ENCODE measurements around the gene PDE4D. TPM values are rescaled to one million over a fixed set of nuclear protein-coding genes. Genes with fewer than 3 reads are reported as not detected.

Gene PDE4D
- total and polyA plus RNA-seq, 10 of the 15 experiments (the other 5 are each of a cell fraction or from before 2014, with no cell fraction given), result 0.87 to 4.1 (median 2.2) TPM

DNA sequence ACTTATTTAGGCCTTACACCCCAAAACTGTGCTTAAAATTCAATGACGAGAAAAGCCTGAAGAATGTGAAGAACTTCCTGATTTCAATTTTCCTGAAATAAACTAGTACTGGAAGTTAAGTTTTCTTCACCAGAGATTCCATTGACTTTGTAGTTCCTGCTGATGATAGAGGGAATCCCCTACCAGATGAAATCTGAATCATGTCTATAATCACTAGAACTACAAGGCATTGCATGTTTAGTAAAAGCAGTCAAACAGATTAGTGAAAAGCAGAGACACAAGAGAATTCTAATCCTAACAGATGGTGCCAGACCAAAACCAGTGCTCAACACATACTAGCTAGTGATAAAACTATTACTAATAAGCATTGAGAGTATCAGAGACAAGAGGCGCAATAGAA, 130.0 kb downstream of the PDE4D start:
- no peak for FAIRE-seq
- no peak overlapping the region for H3K9ac ChIP-seq (ENCODE audit: control insufficient read depth, insufficient read depth, low read length)
- ChIA-PET RAD21 (ENCODE audit: unreplicated experiment) (interaction anchor here (1.0 kb wide), 1 partner anchor 7 kb away, joined by 3 read pairs; no protein-coding TSS in a partner anchor), POLR2A (no interaction called here), SMC1A (ENCODE audit: uncharacterized antibody, unreplicated experiment) (interaction anchor here (1.1 to 1.2 kb wide), 2 partner anchors 26 to 33 kb away, joined by 3 read pairs; no protein-coding TSS in a partner anchor), CTCF (interaction anchor here (1.3 kb wide), 1 partner anchor 36 kb away, joined by 3 read pairs; no protein-coding TSS in a partner anchor)
- no peak overlapping the region for H2AFZ ChIP-seq (ENCODE audit: control insufficient read depth, low read depth, low read length)
- H3K27me3 ChIP-seq (replicated peaks in 1 of 2; ENCODE audit: control insufficient read depth in 2 of 2, insufficient read depth in 2 of 2, low read length in 1 of 2), result peaks cover 2 to 10% of the 10 kb centered on the region in 2 experiments; a peak in 3 of 4 replicates
- no peaks in the 10 kb centered on the region for H3K36me3 ChIP-seq (ENCODE audit: control insufficient read depth in 2 of 2, insufficient read depth in 2 of 2, low read length in 1 of 2)
- no peak for TF ChIP-seq MXI1 (IDR thresholded peaks at IDR 0.05; ENCODE audit: low read depth, low read length)
- TF ChIP-seq RFX5 (IDR thresholded peaks at IDR 0.05; ENCODE audit: low read depth, low read length), result no peak
- TF ChIP-seq, protein P1, sequence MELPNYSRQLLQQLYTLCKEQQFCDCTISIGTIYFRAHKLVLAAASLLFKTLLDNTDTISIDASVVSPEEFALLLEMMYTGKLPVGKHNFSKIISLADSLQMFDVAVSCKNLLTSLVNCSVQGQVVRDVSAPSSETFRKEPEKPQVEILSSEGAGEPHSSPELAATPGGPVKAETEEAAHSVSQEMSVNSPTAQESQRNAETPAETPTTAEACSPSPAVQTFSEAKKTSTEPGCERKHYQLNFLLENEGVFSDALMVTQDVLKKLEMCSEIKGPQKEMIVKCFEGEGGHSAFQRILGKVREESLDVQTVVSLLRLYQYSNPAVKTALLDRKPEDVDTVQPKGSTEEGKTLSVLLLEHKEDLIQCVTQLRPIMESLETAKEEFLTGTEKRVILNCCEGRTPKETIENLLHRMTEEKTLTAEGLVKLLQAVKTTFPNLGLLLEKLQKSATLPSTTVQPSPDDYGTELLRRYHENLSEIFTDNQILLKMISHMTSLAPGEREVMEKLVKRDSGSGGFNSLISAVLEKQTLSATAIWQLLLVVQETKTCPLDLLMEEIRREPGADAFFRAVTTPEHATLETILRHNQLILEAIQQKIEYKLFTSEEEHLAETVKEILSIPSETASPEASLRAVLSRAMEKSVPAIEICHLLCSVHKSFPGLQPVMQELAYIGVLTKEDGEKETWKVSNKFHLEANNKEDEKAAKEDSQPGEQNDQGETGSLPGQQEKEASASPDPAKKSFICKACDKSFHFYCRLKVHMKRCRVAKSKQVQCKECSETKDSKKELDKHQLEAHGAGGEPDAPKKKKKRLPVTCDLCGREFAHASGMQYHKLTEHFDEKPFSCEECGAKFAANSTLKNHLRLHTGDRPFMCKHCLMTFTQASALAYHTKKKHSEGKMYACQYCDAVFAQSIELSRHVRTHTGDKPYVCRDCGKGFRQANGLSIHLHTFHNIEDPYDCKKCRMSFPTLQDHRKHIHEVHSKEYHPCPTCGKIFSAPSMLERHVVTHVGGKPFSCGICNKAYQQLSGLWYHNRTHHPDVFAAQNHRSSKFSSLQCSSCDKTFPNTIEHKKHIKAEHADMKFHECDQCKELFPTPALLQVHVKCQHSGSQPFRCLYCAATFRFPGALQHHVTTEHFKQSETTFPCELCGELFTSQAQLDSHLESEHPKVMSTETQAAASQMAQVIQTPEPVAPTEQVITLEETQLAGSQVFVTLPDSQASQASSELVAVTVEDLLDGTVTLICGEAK (IDR thresholded peaks at IDR 0.05; ENCODE audit: borderline replicate concordance), result no peak
- TF ChIP-seq WRNIP1 (IDR thresholded peaks at IDR 0.05; ENCODE audit: borderline replicate concordance, low read depth, low read length), result no peak
- TF ChIP-seq PML (IDR thresholded peaks at IDR 0.05; ENCODE audit: low read length), result no peak
- no peak for TF ChIP-seq KDM1A (IDR thresholded peaks at IDR 0.05; ENCODE audit: borderline replicate concordance)
- no peak for TF ChIP-seq BACH1 (IDR thresholded peaks at IDR 0.05; ENCODE audit: borderline replicate concordance)
- no peak for TF ChIP-seq MTA3 (IDR thresholded peaks at IDR 0.05; ENCODE audit: borderline replicate concordance, low read length)
- TF ChIP-seq, protein P2, sequence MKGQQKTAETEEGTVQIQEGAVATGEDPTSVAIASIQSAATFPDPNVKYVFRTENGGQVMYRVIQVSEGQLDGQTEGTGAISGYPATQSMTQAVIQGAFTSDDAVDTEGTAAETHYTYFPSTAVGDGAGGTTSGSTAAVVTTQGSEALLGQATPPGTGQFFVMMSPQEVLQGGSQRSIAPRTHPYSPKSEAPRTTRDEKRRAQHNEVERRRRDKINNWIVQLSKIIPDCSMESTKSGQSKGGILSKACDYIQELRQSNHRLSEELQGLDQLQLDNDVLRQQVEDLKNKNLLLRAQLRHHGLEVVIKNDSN (IDR thresholded peaks at IDR 0.05; ENCODE audit: borderline replicate concordance, extremely low read length, insufficient read depth, low read depth, low read length), result no peak
- no peak for TF ChIP-seq EED (IDR thresholded peaks at IDR 0.05; ENCODE audit: low read depth)
- TF ChIP-seq ZNF274 (IDR thresholded peaks at IDR 0.05; ENCODE audit: insufficient read depth, insufficient read length), result no peak
- TF ChIP-seq SIX5 (IDR thresholded peaks at IDR 0.05; ENCODE audit: low read depth, low read length, severe bottlenecking), result no peak
- no peak for TF ChIP-seq SREBF2 (IDR thresholded peaks at IDR 0.05; ENCODE audit: low read length)
- no peak for TF ChIP-seq SREBF1 (IDR thresholded peaks at IDR 0.05; ENCODE audit: low read length)
- no peak for TF ChIP-seq NFIC (IDR thresholded peaks at IDR 0.05; ENCODE audit: low read depth, low read length)
- no peak for TF ChIP-seq SUZ12 (IDR thresholded peaks at IDR 0.05; ENCODE audit: unreplicated experiment)
- no peak for TF ChIP-seq CREM (IDR thresholded peaks at IDR 0.05; ENCODE audit: low read depth)
- TF ChIP-seq SMARCA5 (IDR thresholded peaks at IDR 0.05), result no peak
- no peaks in the 10 kb centered on the region for H3K79me2 ChIP-seq (ENCODE audit: control insufficient read depth, insufficient read depth, low read length)
- H3K9me3 ChIP-seq (replicated peaks; ENCODE audit: control insufficient read depth, insufficient read depth, low read length), result no peaks in the 10 kb centered on the region
- no peak overlapping the region for H3K4me2 ChIP-seq (ENCODE audit: control insufficient read depth, insufficient read depth)
- H3K27ac ChIP-seq (ENCODE audit: control insufficient read depth, insufficient read depth), result no peak overlapping the region
- in situ Hi-C loops (cut with MboI) (no loop called here), intact Hi-C loops (cut with micrococcal nuclease; ENCODE audit: unreplicated experiment) (no loop called here)
- no peaks in the 10 kb centered on the region for H3K4me1 ChIP-seq (ENCODE audit: control insufficient read depth, insufficient read depth, low read length)
- no peak for DNase-seq (ENCODE audit: low read depth, low spot score)
- no peaks in the 10 kb centered on the region for H4K20me1 ChIP-seq (ENCODE audit: control insufficient read depth, insufficient read depth)
- no peak overlapping the region for H3K4me3 ChIP-seq
- no peak for ATAC-seq
- no TSS peak for BruUV-seq (replicated peaks)
- WGBS (ENCODE audit: insufficient coverage, insufficient replicate concordance, low lambda C conversion rate, missing lambda C conversion rate), result 46% methylated on average over 2 of the region's 2 CpGs

Measured in GM12878 (cell line).